ENCODE measurements around the gene MYH7.

GRCh38 chr14:23377573-23378563 is 57.6 kb downstream of the MYH7 start:
- no peak for TF ChIP-seq ZNF121 (CRISPR knock-in tag; IDR thresholded peaks at IDR 0.05)
- TF ChIP-seq TP53 (CRISPR knock-in tag; IDR thresholded peaks at IDR 0.05) = no peak
- TF ChIP-seq, protein P1, sequence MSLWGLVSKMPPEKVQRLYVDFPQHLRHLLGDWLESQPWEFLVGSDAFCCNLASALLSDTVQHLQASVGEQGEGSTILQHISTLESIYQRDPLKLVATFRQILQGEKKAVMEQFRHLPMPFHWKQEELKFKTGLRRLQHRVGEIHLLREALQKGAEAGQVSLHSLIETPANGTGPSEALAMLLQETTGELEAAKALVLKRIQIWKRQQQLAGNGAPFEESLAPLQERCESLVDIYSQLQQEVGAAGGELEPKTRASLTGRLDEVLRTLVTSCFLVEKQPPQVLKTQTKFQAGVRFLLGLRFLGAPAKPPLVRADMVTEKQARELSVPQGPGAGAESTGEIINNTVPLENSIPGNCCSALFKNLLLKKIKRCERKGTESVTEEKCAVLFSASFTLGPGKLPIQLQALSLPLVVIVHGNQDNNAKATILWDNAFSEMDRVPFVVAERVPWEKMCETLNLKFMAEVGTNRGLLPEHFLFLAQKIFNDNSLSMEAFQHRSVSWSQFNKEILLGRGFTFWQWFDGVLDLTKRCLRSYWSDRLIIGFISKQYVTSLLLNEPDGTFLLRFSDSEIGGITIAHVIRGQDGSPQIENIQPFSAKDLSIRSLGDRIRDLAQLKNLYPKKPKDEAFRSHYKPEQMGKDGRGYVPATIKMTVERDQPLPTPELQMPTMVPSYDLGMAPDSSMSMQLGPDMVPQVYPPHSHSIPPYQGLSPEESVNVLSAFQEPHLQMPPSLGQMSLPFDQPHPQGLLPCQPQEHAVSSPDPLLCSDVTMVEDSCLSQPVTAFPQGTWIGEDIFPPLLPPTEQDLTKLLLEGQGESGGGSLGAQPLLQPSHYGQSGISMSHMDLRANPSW (CRISPR knock-in tag; conservative IDR thresholded peaks at IDR 0.05; ENCODE audit: low read depth) = no peak
- TF ChIP-seq GTF2I (CRISPR knock-in tag; conservative IDR thresholded peaks at IDR 0.05) = no peak
- TF ChIP-seq FOXK1 (CRISPR knock-in tag; IDR thresholded peaks at IDR 0.05) = no peak
- TF ChIP-seq, protein P2, sequence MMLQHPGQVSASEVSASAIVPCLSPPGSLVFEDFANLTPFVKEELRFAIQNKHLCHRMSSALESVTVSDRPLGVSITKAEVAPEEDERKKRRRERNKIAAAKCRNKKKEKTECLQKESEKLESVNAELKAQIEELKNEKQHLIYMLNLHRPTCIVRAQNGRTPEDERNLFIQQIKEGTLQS (CRISPR knock-in tag; conservative IDR thresholded peaks at IDR 0.05) = no peak
- TF ChIP-seq, protein P3, sequence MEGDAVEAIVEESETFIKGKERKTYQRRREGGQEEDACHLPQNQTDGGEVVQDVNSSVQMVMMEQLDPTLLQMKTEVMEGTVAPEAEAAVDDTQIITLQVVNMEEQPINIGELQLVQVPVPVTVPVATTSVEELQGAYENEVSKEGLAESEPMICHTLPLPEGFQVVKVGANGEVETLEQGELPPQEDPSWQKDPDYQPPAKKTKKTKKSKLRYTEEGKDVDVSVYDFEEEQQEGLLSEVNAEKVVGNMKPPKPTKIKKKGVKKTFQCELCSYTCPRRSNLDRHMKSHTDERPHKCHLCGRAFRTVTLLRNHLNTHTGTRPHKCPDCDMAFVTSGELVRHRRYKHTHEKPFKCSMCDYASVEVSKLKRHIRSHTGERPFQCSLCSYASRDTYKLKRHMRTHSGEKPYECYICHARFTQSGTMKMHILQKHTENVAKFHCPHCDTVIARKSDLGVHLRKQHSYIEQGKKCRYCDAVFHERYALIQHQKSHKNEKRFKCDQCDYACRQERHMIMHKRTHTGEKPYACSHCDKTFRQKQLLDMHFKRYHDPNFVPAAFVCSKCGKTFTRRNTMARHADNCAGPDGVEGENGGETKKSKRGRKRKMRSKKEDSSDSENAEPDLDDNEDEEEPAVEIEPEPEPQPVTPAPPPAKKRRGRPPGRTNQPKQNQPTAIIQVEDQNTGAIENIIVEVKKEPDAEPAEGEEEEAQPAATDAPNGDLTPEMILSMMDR (IDR thresholded peaks at IDR 0.05) = no peak
- TF ChIP-seq, protein P4, sequence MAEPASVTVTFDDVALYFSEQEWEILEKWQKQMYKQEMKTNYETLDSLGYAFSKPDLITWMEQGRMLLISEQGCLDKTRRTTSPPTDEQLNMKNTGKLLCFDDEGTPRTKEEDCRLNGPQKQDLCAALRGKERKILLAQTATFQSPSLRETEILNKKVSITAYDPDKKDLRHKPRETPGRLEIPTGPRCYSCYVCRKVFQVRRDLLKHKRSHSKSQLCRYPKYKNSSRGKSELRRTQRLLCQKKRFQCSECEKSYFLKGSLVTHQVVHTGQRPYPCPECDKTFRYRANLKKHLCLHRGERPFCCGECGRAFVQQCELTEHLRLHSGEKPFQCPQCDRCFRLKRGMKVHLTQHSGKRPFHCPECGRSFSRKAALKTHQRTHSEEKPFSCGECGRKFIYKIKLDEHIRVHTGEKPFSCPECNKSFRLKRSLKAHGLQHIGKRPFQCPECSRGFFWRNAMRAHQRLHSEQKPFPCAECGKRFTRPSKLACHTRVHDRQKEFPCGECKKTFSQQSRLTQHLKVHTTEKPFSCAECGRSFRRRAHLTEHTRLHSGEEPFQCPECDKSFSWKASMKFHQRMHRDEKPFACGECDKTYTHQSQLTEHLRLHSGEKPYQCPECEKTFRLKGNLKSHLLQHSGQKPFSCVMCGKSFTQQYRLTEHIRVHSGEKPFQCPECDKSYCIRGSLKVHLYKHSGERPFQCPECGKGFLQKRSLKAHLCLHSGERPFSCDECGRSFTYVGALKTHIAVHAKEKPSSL (CRISPR knock-in tag; conservative IDR thresholded peaks at IDR 0.05) = no peak
- TF ChIP-seq NFYB (CRISPR knock-in tag; conservative IDR thresholded peaks at IDR 0.05; ENCODE audit: low read depth) = no peak
- no peak for TF ChIP-seq SMAD3 (CRISPR knock-in tag; IDR thresholded peaks at IDR 0.05; ENCODE audit: borderline replicate concordance)

All from WTC11 (cell line).